Cardiac septum (tissue), 1 donor: ENCODE measurements around the gene ACIN1. TPM values are rescaled to one million over a fixed set of nuclear protein-coding genes. Genes with fewer than 3 reads are reported as not detected.

Experiments used
- DNase-seq: peaks from one replicate; pipeline ENCODE4 v3.0.0-alpha.2; 2020; ENCODE audit warnings: low spot score
- intact Hi-C: fragments of 100-400 bp; cut with DNase I; formaldehyde crosslinking; loops from one replicate; pipeline ENCODE4 v1.14.0; 2022
- total RNA-seq: library from RNA; stranded (reverse); fragmentation: NEBNext Ultra II Directional; extraction: Animal tissue kit (Norgen Biotek cat#: 25700); gene quantifications from one replicate; pipeline ENCODE4 v1.2.1, GENCODE V29; 2021
- donor health status: DM: no; HTN: no; CAD: no.

The ACIN1 gene
- total RNA-seq, 1 donor from 2014 or later = 72.4 TPM

DNA sequence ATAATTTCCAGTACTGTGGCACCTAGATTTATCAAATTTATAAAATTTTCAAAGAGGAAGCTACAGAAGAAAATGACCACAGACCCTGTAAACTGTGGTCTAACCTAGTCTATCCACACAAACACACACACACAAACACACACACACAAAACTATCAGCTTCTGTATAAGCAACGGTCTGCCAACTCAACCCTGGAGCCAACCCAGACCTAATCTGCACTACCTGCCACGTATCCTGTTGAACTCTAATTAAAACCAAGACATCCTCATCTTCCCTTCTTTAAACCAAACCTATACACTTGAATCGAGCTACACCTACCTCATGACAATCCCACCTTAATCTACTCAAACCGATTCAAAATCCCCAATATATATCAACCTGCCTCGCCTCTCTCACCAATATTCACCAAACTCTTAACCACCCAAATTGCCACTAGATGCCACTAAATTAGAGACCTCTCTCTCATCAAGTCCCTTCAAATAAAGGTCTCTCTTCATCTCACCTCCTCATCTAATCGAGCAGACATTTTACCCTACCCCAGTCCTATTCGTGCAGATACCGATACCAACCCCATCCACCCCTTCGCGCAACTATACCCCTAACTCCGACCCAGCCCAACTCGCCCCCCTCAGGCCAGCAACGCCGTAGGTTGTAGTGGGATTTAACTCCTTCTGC lies 808 bp downstream of the ACIN1 start:
- intact Hi-C loops = loop anchor here (10.0 kb wide), 2 partner anchors 211 to 461 kb away; partner anchors contain the start of genes BCL2L2, PPP1R3E, THTPA and ZFHX2
- no peak for DNase-seq

- DNase-seq = no peak
- intact Hi-C loops = loop anchor here (10.0 kb wide), 2 partner anchors 211 to 461 kb away; partner anchors contain the start of genes BCL2L2, PPP1R3E, THTPA and ZFHX2
Measured at GRCh38 chr14:23093526-23093925, 1.4 kb downstream of the ACIN1 start.

- DNase-seq = no peak
- intact Hi-C loops = loop anchor here (10.0 kb wide), 2 partner anchors 212 to 462 kb away; partner anchors contain the start of genes BCL2L2, PPP1R3E, THTPA and ZFHX2
Measured at GRCh38 chr14:23093104-23093503, 1.8 kb downstream of the ACIN1 start.

GRCh38 chr14:23091294-23092225 lies 3.4 kb downstream of the ACIN1 start:
- intact Hi-C loops = loop anchor here (10.0 kb wide), 2 partner anchors 213 to 463 kb away; partner anchors contain the start of genes BCL2L2, PPP1R3E, THTPA and ZFHX2
- no peak for DNase-seq

GRCh38 chr14:23090254-23090636 lies 4.7 kb downstream of the ACIN1 start:
- no peak for DNase-seq
- intact Hi-C loops = loop anchor here (10.0 kb wide), 2 partner anchors 215 to 465 kb away; partner anchors contain the start of genes BCL2L2, PPP1R3E, THTPA and ZFHX2

GRCh38 chr14:23089498-23090253 lies 5.3 kb downstream of the ACIN1 start:
- intact Hi-C loops = loop anchor here (10.0 kb wide), 2 partner anchors 215 to 465 kb away; partner anchors contain the start of genes BCL2L2, PPP1R3E, THTPA and ZFHX2
- DNase-seq = no peak

DNA sequence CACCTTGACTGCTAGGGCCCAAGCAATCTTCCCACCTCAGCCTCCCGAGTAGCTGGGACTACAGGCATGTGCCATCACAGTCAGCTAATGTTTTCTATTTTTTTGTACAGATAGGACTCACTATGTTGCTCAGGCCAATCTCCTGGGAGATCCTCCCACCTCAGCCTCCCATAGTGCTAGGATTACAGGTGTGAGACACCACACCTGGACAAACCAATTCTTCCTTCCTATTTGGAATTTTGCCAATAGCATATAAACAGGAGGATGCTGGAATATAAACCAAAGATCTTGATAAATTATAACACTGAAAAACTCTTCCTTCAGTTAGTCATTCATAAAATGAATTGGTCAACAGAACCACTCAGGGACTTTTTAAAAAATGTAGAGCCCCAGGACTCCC lies 8.4 kb downstream of the ACIN1 start:
- intact Hi-C loops = no loop called here
- no peak for DNase-seq

GRCh38 chr14:23085458-23085857 lies 9.5 kb downstream of the ACIN1 start:
- intact Hi-C loops = no loop called here
- no peak for DNase-seq

- intact Hi-C loops = no loop called here
Measured at GRCh38 chr14:23080474-23080873, 14.5 kb downstream of the ACIN1 start.

DNA sequence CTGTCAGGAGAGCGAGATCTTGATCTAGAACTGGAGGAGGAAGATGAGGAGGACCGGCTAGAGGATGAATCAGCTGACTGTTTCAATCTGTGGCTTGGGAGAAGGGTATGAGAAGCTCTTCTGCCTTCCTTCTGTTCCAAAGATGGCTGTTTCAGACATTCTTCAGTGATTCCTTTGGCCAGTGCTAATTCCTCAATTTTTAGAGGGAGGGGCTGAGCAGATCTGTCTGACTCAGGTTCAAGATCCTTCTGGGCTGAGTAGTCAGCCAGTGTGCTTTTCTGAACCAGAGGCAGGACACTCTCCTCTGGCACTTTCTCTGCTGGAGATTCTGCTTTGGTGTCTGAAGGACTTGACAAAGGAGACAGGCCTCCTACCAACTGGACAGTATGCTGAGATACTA lies 15.2 kb downstream of the ACIN1 start:
- intact Hi-C loops = no loop called here

More at GRCh38 chr14:23080474-23080873, 14.5 kb downstream of the ACIN1 start:
- DNase-seq = no peak

GRCh38 chr14:23078692-23079116 lies 16.2 kb downstream of the ACIN1 start:
- DNase-seq = peak; percentile 86
- intact Hi-C loops = no loop called here

More for the DNA sequence above, 15.2 kb downstream of the ACIN1 start:
- no peak for DNase-seq

DNA sequence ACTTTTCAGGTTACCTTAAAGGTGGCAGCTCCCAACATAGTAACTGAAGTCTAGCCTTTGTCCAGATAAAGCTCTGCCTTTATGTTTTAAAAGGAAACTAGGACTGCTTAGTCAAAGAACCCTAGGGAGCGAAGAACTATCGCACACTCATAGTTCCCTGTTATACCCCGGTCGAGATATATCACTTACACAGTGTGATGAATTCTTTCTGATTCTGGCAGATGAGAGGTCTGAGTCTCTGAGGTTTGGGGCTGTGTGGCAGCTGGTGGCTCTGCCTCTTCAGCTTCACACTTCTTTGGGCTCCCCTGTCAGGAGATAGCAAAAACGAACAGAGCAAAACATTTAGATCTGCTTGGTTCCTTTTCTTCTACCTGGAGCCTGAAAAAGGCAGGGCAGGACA lies 17.0 kb downstream of the ACIN1 start:
- DNase-seq = no peak
- intact Hi-C loops = no loop called here

DNA sequence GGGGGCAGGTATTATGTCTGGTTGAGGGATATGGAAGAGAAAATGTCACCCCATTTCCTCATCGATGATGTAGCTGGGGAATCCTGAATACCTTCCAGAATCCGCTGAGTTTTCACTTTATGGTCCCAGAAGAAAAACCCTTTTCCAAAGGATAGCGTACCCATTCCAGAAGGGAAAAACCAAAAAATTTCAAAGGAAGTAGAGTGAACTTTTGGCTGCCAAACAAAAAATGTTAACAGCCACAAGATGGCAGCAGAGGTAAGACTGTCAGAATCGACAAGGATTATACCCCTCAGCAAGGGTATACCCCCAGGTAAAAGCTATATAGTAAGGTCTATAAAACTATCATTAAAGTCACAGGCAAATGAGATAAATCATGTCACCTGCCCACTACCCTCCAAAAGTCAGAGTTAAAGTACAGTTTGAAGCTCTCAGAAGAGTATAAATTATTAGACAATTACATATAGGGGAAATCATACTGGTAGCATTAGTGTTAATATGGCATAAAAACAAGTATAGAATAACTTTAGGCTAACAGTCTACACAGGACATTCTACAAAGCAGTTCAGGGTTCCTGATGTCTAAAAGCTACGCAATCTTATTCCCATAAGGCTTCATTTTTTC lies 18.0 kb downstream of the ACIN1 start:
- intact Hi-C loops = no loop called here
- no peak for DNase-seq

DNA sequence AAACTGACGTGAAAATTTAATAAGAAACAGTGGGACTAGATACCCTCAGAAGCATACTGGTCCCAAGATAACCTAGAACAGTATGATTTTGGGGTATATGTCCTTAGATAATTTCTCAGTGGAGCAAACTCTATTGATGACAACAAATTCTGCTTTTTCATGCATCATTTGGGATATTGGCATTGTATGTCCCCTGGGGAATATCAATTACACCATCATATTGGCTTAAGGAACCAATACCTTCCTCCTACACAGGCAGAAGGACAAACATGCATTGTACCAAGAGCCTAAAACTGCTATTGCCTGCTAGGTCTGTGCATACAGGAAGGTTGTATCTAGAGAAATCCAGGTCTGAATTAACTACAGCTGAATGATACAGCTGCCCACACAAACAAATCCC lies 20.0 kb downstream of the ACIN1 start:
- intact Hi-C loops = no loop called here
- no peak for DNase-seq

- no peak for DNase-seq
- intact Hi-C loops = no loop called here
Measured at GRCh38 chr14:23071921-23072539, 22.9 kb downstream of the ACIN1 start.

DNA sequence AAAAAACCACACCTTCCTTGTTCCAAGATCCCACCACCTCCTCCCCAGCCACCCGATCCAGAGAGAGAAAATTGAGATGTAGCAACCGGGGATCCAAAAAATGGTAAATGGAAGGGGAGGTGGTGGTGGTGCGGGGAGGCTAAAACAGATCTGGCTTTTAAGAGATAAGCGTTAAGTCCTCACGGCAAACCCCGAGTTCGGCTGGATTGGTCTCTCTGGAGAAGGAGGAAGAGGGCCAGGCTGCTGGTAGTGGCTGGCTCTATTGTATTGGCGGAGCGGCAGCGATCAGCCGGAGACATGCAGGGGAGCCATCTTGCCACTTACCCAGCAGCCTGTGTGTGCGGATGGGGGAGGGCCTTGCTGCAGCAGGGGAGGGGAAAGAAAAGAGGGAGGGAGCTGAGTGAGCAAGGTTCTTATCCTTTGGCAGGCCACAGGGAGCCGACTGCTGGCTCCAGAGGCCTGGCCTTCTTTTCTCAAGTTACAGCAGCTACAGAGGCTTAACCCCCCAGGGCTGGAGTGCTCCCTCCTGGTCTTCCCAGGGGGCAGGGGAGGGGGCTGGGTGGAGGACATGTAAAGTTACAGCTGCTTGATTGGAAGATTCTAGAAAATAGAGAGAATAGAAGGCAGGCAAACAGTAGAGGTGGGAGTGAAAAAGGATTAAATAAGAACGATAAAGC lies 23.6 kb downstream of the ACIN1 start:
- intact Hi-C loops = no loop called here
- peak; percentile 93 for DNase-seq

- intact Hi-C loops = no loop called here
- no peak for DNase-seq
Measured at GRCh38 chr14:23070262-23071129, 24.4 kb downstream of the ACIN1 start.
